NCI-H446 treated with DMSO at 0.1 percent for 48 hours (cell line): ENCODE data around the gene IL1RAPL1.
"Not testable (repeated sequence)": the region's sequence is repeated elsewhere in the genome, so short reads cannot be mapped to it uniquely, and the experiment has no call there.

Experiments used
- DNase-seq: peaks from one replicate; lab custom pipeline; 2025; lab: John Stamatoyannopoulos, UW

IL1RAPL1 gene

DNA sequence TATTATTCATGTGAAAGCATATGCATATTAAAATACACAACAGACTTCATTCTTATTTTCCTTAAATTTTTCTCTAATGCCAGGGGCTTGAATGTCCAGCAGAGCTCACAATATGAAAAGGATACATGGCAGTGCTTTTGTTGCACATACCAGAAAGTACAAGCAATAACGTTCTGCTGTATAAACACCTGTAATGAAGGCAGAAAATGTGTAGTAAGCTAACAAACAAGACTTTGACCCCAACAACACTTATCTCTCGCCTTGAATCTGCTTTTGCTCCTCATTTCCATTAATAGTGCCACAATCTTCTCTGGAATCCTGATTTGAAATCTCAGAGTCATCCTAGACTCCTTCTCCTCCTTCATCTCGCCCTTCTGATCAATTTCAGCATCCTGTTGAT lies 687.3 kb downstream of the IL1RAPL1 start:
- DNase-seq = no peak

DNA sequence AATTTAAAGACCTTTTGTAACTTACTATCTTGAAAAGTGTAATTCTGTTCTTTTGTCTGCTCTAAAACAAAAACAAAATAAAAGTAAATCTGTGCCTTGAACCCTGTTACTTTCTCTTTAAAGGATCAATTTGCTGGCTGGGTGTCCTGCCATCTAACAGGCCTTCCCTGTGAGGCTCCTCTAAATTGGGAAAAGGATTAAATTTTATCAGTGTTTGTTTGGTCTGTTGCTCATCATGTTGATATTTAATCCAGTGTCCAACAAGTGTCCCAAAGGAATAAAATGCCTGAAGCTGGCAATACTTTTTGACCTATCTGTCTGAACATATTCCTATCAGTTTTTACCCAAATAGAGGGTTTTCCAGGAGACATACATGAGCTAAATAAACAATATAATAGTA lies 688.7 kb downstream of the IL1RAPL1 start:
- DNase-seq = no peak

DNA sequence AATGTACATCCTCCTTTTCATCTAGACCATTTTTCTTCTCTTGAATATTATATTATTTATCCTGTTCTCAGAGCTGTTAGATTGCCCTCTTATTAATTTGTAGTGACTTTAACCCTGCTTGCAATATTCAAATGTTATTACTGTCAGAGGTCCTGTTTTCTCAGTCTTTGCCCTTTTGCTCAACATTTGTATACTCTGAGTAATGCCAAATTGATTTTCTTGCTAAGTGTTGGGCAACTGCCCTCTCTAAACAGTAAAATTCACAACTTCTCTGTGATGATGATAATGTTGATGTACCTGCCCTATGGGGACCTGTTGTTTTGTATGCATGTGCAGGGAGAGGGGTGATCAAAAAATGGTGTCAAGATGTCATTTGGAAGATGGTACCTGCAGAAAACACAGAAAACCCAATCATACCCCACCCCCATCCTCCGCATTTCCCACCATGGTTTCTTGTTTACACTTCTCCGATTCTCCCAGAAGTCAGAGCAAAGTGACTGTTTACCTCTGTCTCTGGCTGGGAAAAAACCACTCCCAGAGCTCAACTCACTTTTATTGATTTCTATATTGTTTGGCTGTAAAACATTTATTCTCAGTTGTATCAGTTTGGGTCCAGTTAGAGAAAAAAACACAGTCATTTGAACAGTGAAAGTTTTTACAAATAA lies 694.0 kb downstream of the IL1RAPL1 start:
- no peak for DNase-seq

DNA sequence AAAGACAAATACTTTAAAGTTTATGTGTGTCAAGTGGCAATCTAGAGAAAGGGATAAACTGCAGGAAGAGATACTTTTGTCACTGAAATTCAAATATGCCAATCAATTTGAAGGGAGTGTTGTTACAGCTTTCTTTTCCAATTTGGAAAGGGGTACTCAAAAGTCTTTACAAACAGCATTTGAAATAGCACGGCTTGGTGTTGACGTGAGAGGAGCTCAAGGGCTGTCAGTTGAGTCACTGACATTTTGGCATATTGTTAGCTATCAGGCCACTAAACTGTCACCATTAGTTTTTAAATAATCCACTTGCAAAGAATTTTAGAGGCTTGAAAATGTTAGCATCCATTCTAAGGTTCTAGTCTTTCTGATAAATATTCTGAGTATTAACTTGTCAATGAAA lies 698.4 kb downstream of the IL1RAPL1 start:
- DNase-seq = no peak

DNA sequence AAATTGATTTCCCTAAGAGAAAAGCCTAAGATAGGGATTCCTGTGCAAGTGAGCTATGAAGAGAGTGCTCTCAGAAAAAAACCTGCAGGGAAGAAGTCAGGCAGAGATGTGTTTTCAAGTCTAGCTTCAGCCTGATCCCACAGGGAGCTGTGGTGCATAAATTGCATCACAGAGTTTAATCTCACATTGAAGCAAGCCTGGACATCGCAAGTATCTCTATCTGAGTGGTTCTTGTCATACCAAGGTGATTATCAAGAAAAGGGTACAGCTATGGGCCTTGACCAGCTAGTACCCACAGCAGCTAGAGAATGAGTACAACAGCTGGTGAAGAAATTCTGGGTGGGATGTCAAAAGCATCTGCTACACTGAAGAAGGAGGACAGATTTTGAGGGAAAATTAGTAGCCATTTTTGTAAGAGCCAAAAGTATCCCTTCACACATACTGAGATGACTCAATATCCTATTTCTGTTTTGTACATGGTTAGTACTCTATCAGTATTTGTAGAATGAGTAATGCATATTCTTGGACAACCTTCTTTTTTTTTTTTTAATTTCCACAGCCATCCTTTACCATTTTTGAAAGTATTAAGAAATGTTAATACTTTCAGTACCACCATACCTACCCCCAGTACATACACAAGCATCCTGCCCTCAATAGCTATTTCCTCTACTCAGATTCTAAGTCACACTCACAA lies 708.9 kb downstream of the IL1RAPL1 start:
- no peak for DNase-seq

DNA sequence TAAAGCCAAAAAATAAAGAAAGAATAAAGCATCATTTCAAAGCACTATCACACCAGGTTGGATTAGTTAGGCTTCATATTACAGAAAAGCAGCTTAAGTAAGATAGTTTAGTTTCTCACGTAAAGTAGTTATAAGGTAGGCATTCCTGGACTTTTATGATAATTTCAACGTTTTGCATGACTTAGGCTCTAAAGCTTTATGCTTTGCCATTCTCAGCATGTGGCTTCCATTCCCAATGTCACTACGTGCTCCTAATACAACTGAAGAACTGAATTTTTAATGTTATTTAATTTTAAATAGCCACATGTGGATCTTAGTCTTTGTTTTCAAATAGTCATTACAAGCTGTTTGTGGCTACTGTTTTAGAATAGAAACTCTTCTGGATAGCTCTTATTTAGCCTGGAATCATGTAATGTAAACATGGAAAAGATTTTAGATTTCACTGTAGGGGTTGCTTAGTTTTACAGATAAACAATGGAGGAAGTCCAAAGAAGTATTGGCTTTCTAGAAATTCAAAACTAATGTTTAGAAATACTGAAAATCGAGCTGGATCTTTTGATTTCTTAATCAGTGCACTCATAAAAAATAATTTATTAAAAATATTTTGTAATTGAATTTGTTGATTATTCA lies 710.0 kb downstream of the IL1RAPL1 start:
- DNase-seq = no peak

DNA sequence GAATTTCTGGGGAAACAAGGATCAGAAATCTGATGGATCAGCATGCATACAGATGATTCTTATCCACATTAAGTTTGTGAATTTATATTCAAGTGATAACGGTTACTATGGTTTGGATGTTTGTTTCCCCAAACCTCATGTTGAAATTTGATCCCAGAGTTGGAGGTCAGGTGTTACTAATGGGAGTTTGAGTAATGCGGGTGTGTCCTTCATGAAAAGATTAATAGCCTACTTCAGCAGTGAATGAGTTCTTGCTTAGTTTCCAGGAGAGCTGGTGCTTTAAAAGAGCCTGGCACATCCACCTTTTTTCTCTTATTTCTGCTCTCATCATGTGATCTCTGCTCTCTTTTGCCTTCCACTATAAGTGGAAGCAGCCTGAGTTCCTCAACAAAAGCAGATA lies 712.4 kb downstream of the IL1RAPL1 start:
- no peak for DNase-seq

DNA sequence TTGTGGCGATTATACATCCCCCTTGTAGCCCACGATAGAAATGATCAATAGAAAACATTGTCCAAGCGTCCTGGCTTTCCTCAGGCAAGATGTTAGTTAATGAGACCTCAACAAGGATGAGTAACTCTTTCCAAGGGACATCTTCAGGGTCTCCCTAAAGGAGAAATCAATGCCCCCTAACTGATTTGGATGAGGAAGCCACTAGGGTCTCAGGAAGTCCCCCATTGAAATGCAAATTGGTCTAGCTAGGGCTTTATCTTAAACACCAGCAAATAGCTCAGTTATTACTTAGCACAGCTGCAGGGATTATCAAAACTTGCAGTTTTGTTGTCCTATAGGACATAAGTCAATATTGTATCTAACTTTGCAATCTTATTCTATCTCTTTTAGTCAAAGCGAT lies 721.5 kb downstream of the IL1RAPL1 start:
- DNase-seq = no peak

DNA sequence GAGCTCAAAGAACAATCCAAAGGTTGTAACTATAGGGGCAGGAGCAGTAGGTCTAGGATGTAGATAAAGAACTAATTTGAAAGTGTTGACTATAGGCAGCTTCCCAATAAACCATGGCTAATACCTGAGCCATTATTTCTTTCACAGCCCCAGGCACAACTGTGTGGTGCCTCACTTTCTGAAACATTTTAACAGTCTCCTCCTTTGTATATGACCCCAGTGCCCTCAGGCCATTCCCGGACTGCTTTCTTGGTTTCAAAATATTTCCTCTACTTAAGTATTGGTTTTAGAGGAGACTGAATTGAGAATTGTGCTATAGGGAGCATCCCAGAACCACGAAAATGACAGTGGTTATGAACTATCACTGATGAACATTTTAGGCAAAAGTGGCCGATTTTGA lies 728.7 kb downstream of the IL1RAPL1 start:
- no peak for DNase-seq

DNA sequence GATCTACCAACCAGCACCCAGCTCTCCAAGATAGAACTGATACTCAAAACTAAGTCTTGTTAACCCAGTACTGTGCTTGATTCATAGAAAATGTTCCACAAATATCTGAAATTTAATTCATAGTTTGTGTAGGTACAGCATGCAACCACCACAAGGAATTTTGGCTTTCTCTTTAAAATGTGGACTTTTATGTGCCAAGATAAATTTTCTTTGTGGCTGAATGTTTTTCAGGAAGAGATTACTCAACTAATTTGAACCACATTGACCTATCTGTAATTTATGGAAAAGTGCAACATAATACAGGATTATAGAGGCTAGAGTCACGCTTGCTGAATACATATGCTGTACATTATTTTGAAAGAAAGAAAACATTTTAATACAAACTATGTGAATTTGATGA lies 730.8 kb downstream of the IL1RAPL1 start:
- no peak for DNase-seq

DNA sequence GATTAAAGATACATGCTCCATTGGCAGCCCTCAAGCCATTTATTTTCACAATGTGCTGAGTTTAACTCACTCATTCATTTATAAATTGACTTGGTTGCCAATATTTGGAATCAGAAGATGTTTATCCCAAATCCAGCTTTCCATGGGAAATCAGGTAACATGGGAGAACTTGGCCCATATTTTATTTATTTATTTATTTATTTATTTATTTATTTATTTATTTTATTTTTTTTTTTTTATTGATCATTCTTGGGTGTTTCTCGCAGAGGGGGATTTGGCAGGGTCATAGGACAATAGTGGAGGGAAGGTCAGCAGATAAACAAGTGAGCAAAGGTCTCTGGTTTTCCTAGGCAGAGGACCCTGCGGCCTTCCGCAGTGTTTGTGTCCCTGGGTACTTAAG lies 745.2 kb downstream of the IL1RAPL1 start:
- DNase-seq = not testable (repeated sequence)

DNA sequence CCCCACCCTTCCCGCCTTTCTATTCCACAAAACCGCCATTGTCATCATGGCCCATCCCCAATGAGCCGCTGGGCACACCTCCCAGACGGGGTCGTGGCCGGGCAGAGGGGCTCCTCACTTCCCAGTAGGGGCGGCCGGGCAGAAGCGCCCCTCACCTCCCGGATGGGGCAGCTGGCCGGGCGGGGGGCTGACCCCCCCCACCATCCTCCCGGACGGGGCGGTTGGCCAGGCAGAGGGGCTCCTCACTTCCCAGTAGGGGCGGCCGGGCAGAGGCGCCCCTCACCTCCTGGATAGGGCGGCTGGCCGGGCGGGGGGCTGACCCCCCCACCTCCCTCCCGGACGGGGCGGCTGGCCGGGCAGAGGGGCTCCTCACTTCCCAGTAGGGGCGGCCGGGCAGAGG lies 745.8 kb downstream of the IL1RAPL1 start:
- DNase-seq = not testable (repeated sequence)

DNA sequence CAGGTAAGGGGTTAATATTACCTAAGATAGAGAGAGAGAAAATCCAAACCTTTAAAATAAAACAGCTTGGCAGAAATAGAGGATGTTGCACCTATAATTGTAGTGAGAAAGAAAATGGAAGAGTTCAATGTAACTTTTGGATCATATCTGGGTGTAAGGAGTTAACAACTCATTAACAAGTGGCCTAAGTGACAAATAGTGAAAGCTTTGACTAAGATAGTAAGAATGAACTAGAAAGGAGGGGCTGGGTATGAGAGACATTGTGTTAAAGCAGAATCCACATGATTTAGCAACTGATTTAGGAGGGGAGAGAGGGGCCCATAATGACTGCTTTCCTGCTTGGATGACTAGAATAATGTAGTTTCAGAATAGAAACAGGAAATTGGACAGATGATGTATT lies 761.0 kb downstream of the IL1RAPL1 start:
- no peak for DNase-seq

DNA sequence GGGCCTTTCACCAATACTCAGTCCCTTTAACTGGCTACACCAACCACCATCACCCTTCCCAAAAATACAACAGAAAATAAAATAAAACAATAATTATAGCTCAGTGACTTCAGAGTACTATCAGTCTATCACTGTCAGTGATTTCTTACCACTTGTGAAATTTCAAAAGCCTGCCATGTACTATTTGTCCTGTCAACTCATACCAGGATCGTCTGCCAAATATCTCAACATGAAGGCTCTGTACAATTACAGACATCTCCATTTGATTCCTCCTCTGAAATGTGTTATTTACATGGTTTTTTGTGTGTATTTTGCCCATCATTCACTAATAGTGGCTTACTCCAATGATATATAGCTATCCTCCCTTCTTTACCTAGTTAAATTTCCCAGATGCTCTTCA lies 772.0 kb downstream of the IL1RAPL1 start:
- no peak for DNase-seq

DNA sequence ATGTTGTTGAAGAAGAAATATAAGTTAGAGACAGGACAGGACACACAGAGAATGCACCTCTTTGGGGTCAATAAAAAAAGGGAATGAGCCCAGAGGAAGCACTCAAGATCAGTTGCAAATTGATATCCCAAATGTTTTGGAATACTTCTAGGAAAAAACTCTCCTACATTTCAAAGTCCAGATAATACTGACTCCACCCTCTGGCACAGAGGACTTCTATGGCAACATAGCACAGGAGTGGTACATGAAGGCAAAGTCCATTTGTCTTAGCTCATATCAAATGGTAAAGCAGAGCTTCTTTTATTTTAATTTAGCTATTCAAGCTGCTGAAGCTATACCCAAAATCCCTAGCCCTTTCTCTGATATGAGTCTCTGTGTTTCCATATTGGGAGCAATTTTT lies 787.5 kb downstream of the IL1RAPL1 start:
- DNase-seq = not testable (repeated sequence)

DNA sequence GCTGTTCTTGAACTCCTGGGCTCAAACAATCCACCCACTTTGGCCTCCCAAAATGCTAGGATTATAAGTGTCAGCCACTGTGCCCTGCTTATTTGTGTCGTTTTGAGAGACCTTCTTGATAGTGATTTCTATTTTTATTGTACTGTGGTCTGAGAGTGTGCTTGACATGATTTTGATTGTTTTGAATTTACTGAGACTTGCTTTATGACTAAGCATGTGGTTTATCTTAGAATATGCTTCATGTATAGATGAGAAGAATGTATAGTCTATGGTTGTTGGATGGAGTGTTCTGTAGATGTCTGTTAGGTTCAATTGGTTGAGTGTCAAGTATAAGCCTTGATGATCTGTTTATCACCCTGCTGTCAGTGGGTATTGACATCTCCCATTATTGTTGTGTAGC lies 789.3 kb downstream of the IL1RAPL1 start:
- DNase-seq = no peak

DNA sequence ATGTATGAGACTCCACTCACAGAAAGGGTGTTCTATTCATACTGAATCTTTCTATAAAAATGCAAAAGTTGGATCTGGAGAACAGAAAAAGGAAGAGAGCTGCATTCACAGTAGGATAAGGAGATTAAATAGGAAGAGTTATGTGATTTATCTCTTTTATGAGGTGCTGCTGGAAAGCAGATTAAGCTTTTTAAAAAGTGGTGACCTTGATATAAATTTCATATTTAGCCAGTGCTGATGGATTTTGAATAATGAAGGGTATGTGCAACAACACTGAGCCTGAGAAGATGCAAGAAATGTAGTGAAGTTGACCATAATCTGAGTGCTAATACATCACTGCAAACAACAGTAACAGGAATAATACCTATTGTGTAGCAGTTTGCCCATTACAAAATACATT lies 795.6 kb downstream of the IL1RAPL1 start:
- no peak for DNase-seq

DNA sequence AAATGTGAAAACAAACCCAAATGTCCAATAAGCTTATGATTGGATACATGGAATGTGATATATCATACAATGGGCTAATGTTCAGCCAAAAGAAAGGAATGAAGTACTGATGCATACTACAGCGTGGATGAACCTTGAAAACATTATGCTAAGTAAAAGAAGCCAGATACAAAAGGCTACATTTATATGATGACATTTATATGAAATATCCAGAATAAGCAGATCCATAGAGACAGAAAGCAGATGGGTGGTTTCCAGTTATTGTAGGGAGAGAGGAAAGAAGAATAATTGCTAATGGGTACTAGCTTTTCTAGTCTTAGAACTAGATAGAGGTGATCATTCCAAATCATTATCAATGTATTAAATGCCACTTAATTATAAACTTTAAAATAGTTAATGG lies 801.3 kb downstream of the IL1RAPL1 start:
- no peak for DNase-seq

DNA sequence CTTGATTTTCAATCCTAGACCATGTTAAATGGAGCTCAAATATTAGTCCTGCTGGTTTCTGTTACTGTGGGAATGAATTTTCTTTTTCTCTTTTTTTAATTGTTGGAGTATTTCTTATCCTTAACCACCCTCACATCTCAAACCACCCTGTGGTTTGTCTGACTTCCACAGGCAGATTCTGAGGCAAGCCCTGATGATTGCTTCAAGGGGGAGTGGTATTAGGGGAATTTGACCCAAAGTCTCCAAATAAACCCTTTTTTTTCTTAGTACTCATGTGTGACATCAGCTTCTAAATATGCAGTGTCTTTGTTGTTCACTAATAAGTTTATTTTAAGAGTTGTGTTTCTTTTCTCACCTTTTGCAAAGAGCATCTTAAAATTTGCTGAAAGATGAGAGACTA lies 810.3 kb downstream of the IL1RAPL1 start:
- no peak for DNase-seq

DNA sequence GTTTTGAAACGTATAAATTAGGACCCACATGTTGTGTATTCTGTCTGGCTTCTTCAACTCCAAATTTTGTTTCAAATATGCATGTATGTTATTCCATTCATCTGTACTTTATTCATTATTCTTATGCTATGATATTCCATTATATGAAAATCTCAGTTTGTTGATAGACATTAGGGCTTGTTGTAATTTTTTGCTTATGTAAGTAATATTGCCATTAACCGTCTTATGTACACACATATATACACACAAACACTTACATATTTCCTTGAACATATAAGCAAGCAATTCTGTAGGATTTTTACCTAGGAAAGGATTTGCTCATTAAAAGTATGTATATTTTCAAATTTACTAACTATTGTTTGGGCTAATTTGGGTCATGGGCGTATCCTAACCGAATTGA lies 820.1 kb downstream of the IL1RAPL1 start:
- no peak for DNase-seq

DNA sequence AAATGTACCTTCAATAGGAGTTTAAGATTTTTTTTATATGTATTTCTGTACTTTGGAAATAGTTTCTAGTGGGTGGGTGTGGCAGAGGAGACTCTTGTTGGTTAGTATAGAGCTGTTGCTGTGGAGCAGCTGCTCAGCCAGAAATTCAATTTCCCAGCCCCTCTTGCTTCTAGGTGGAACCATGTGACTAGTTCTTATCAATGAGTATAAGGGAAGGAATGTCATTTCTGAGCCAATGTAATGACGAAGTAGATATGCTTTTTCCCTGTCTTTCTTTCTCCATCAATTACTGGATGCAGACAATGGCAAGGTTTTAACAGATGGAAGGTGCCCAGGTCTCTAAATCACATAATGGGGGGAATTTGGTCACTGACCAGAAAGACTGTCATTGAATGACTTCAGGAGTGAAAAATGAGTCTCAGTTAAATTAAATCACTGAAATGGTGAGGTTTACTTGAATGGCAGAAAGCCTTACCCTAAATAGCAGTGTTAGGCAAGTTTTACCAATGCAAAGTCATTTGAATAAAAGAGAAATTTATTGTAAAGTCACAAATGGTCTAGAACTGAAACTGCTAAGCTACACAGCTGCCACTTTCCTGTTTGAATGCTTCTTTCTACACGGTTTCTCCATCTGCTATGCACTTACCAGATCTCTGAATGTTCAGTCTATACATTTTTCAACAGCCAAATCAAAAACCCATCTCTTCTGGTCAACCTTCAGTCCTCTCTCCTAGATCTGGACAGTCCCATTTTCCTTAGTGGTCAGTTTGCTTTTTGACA lies 832.7 kb downstream of the IL1RAPL1 start:
- no peak for DNase-seq

DNA sequence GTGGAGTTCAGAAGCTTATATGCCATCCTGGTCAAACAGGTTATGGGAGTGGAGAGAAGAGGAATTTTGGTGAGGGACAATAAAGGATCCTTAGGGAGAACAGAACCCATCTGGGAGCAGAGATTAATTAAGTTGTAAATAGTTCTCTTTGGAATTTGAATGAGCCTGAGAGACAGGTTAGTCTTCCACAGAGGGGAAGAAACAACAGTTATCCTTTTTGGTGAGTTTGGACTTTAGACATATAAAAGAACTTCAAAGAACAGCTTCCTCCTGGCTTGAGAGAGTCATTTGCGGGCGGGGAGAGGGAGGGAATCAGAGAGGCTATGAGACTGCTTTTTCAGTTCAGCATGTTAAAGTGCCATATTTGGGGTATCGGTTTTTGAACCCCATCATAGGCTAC lies 834.8 kb downstream of the IL1RAPL1 start:
- no peak for DNase-seq

DNA sequence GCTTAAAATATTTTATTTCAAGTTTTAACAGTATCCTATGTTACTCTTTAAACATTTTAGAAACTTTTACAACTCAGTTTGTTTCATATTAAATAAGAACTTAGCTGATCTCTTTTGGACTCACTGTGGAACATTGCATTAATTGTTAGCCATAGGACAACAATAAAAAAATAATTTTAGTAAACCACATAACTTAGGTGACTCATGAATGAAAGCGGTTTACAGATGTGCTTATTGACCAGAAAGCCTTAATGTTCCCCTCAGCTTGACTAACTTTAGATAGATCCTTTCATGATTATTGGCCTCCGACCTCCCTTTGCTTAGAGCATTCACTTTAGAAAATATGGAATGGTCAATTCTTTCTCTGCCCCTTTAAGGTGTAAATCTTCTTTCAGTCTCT lies 844.6 kb downstream of the IL1RAPL1 start:
- DNase-seq = no peak
